Transverse colon (tissue), 4 donors: ENCODE results near the gene BLVRA.

ENCODE experiments used
- EP300 ChIP-seq: sonication (generic); formaldehyde crosslinking; IDR thresholded peaks from one replicate; pipeline ENCODE4 v1.6.1; 2017; ENCODE audit warnings: antibody characterized with exemption, low read depth
- POLR2AphosphoS5 ChIP-seq, 3 donors: sonication (generic); formaldehyde crosslinking; IDR thresholded peaks; one replicate each; pipeline ENCODE4 v1.6.1; 2016; ENCODE audit warnings: antibody characterized with exemption in 3 of 3
- TF ChIP-seq, protein P1 (sequence below), 5 experiments: fragments of 200-600 bp in 3 of 5; fragments of 450-650 bp in 2 of 5; sonication (generic) in 3 of 5; IDR thresholded peaks; 1 replicate in 2 of 5; 2 replicates in 3 of 5; pipeline ENCODE4 v1.5.1; 2016 to 2017; ENCODE audit warnings: antibody characterized with exemption in 5 of 5, inconsistent platforms in 3 of 5, mild to moderate bottlenecking in 2 of 5, moderate library complexity in 1 of 5

- TF ChIP-seq, protein P1, sequence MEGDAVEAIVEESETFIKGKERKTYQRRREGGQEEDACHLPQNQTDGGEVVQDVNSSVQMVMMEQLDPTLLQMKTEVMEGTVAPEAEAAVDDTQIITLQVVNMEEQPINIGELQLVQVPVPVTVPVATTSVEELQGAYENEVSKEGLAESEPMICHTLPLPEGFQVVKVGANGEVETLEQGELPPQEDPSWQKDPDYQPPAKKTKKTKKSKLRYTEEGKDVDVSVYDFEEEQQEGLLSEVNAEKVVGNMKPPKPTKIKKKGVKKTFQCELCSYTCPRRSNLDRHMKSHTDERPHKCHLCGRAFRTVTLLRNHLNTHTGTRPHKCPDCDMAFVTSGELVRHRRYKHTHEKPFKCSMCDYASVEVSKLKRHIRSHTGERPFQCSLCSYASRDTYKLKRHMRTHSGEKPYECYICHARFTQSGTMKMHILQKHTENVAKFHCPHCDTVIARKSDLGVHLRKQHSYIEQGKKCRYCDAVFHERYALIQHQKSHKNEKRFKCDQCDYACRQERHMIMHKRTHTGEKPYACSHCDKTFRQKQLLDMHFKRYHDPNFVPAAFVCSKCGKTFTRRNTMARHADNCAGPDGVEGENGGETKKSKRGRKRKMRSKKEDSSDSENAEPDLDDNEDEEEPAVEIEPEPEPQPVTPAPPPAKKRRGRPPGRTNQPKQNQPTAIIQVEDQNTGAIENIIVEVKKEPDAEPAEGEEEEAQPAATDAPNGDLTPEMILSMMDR (IDR thresholded peaks at IDR 0.05) = no peak
- no peak for TF ChIP-seq POLR2AphosphoS5 (IDR thresholded peaks at IDR 0.05)
- no peak for TF ChIP-seq EP300
These were observed 76.2 kb downstream of the BLVRA start for GRCh38 chr7:43834463-43835251.
